GM12891 (cell line): ENCODE measurements around the gene CADPS.

ENCODE experiments used
- POLR2A ChIP-seq: IDR thresholded peaks from 2 replicates; pipeline ENCODE4 v1.6.1; 2011; ENCODE audit warnings: low read depth, low read length, control low read depth
- POU2F2 ChIP-seq: IDR thresholded peaks from 2 replicates; pipeline ENCODE4 v1.6.1; 2011; ENCODE audit warnings: low read depth, mild to moderate bottlenecking, control low read depth, low read length, moderate library complexity
- TAF1 ChIP-seq: IDR thresholded peaks from 2 replicates; pipeline ENCODE4 v1.6.1; 2011; ENCODE audit warnings: low read depth, low read length, control low read depth

DNA sequence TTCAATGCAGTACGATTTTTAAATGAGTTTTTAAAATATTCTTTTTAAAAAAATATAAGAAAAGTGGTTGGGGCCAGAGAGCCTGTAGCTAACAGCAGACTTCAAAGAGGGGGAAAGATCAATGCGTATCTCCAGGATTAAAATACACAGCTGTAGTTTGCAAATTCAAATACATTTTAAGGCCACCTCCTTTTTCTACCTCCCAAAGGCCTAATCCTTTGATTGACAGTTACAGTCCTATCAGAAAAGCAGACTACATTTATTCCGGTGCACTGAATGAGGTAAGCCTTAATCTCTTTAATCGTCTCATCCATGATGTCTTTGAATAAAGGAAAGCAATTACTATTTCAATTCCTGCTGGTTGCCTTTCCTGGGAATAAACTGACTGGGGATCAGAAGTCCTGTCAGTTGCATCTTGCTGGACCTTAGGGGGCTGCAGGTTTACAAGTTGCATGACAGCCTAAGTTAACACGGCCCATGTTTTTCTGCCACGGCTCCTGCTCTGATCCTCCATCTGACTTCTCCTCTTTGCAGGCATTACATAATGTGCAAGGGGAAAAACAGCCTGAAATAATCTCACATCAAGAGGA is 51.7 kb downstream of the CADPS start:
- no peak for TF ChIP-seq TAF1
- no peak for TF ChIP-seq POLR2A
- TF ChIP-seq POU2F2: no peak
